GM06990 (cell line): Measurements from ENCODE around the gene RUNX3.

Experiments used
- DNase-seq: peaks from one replicate; pipeline ENCODE4 v3.0.0-alpha.2; 2011; ENCODE audit not compliant: insufficient read length; ENCODE audit errors: extremely low read depth
- H3K27me3 ChIP-seq: replicated peaks from 2 replicates; pipeline ENCODE4 v1.6.0; 2011; ENCODE audit warnings: low read length; ENCODE audit not compliant: control insufficient read depth, insufficient read depth
- H3K36me3 ChIP-seq: 2 replicates; pipeline ENCODE4 v1.5.1; 2011; ENCODE audit warnings: low read length; ENCODE audit not compliant: control insufficient read depth, insufficient read depth
- H3K4me3 ChIP-seq: replicated peaks from 2 replicates; pipeline ENCODE4 v1.5.1; 2011; ENCODE audit warnings: low read depth, mild to moderate bottlenecking, control low read depth, low read length
- TF ChIP-seq, protein P1 (sequence below): IDR thresholded peaks from 2 replicates; pipeline ENCODE4 v1.5.1; 2011; ENCODE audit warnings: low read length, control low read depth, mild to moderate bottlenecking, inconsistent platforms; ENCODE audit not compliant: insufficient read depth, poor library complexity, severe bottlenecking

RUNX3 gene

DNA sequence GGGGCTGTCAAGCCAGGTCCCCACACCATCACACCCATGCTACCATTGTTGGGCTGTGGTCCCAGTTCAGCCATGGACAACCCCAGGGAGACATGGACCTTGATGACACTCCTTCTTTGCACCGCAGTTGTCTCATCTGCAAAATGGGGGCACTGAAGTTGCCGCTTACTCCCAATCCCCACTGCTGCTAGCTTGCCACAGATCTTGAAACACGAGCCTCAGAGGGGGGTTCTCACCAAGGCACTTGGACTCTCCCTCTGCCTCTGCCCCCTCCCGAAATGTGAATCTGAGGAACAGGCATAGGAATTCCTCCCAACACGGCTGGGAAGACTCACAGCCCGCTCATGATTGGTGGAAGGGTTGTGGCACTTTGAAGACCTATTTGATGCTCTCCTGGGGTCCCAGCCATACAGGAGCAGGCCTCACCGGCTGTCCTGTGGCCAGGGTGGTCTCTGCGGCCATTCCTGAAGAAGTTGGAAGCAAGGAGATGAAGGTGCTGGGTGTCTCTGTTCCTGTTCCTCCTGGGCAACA, 31.1 kb downstream of the RUNX3 start:
- TF ChIP-seq, protein P1, sequence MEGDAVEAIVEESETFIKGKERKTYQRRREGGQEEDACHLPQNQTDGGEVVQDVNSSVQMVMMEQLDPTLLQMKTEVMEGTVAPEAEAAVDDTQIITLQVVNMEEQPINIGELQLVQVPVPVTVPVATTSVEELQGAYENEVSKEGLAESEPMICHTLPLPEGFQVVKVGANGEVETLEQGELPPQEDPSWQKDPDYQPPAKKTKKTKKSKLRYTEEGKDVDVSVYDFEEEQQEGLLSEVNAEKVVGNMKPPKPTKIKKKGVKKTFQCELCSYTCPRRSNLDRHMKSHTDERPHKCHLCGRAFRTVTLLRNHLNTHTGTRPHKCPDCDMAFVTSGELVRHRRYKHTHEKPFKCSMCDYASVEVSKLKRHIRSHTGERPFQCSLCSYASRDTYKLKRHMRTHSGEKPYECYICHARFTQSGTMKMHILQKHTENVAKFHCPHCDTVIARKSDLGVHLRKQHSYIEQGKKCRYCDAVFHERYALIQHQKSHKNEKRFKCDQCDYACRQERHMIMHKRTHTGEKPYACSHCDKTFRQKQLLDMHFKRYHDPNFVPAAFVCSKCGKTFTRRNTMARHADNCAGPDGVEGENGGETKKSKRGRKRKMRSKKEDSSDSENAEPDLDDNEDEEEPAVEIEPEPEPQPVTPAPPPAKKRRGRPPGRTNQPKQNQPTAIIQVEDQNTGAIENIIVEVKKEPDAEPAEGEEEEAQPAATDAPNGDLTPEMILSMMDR: no peak
- H3K27me3 ChIP-seq: no peaks in the 10 kb centered on the region
- peaks cover 21% of the 10 kb centered on the region for H3K36me3 ChIP-seq
- H3K4me3 ChIP-seq: no peak overlapping the region
- no peak for DNase-seq

DNA sequence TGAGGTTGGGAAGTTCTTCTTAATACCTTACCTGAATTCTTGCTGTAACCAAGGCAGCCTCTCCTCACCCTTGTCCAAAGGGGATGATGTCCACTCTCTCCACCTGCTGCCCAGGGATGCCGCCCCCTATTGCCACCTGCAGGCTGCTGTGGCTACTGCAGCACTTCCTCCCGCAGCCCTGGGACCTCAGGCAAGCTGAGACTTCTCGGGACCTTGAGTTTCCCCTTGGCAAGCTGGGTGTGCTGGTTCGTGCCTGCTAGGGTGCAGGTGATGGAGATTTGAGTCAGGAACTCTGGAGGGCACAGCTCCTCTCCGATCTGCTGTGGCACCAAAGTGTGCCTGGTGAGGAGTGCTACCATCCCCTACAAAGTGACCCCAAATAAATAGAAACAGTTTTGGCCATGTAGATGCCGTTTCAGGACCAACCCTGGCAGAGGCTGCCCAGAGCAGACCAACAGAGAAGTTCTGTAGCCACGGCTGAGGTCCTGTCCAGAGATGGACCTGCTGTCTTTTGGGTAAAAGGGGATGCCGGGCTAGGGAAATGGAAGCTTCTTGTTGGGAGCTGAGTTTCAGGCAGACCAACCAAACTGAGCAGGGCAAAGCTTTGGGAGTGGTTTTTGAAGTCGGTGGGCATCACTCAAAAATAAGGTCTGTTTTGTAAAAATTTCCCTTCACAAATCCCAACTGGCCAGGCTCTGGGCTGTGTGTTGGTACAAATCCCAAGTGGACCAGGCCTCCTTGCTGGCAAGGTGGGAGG, 31.7 kb downstream of the RUNX3 start:
- no peak overlapping the region for H3K4me3 ChIP-seq
- no peaks in the 10 kb centered on the region for H3K27me3 ChIP-seq
- TF ChIP-seq, protein P1: peak; percentile 96
- no peak for DNase-seq
- H3K36me3 ChIP-seq: peaks cover 16% of the 10 kb centered on the region

DNA sequence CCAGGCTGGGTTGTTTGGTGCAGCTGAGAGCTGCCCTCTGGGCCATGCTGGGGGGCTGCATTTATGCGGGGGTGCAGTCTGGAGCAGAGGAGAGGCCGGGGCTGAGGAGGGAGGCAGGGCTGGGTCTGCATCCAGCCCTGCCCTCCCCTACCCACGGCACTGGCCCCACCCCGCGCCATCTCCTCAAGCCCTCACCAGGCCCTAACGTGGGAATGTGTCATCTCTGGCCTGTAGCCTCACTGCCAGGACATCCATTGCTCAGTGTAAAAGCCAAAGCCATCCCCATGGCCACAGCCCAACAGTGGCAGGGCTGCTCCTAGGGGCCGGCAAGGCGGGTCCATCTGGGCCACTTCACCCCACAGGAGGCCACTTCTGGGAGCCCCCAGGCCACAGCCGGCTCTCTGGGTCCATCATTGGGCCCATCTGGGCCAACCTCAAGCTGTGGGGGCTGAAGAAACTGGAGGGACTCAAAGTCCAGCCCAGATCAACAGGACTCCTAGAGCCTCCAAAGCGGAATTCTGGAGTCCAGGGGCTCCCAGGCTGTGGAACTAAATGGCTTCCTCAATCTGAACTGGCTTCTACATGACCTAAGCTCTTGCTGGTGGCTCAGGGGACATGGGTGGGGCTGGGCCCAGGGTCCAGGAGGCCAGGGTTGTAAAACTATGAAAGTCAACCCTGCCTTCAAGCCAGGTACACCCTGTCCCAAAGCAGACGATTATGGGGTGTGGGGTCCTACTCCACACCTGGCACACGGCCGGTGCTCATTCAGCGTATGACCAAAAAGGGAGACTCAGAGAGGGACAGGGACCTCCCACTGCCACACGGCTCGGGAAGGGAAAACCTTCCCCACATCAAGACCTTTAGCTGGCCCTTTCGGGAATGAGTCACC, 32.6 kb downstream of the RUNX3 start:
- H3K4me3 ChIP-seq: no peak overlapping the region
- no peak for DNase-seq
- no peaks in the 10 kb centered on the region for H3K27me3 ChIP-seq
- TF ChIP-seq, protein P1: no peak
- H3K36me3 ChIP-seq: peaks cover 8% of the 10 kb centered on the region

DNA sequence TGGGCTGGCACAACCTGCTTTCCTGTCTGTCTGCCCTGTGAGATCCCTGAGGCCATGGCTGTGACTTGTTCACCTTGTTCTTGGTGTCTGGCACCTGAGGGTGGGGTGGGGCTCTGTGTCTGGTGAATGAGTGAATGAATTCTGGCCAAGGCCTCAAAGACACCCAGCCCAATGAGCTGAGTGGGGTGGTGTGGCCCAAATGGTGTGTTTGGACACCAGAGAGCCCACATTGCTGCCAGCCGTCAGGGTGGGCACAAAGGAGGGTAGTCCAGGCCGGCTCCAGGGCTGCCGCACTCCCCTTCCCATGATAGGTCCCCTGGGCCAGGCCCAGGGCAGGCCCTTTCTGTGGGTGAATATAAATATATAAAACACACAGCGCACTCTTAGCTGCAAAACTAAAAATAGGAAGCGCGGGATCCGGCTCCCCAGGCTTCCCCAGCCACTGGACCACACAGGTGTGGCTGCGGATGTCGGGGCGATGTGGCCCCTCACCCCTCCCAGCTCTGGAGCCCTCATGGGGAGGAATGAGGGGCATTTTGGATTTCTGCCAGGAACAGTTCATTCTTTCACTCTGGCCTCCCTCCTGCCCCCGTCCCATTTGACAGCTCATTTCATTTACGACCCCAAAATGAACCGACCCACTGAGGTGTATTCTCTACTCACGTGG, 33.3 kb downstream of the RUNX3 start:
- H3K4me3 ChIP-seq: no peak overlapping the region

DNA sequence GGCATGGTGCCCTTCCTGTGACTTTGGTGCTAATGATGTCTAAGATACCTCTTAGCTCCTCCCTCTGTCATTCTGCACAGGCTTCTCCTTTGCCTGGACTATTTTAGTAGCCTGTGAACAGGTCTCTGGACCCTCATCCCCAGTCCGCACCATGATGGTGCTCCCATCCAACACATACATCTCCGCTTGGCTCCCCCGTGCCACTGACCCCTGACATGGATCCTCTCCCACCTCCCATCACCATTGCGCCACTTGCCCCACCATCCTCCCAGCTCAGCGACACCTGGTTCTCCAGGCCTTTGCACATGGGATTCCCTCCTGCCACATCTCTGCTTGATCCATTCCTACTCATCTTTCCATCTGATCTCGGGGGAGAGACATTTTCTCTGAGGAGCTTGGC, 33.9 kb downstream of the RUNX3 start:
- TF ChIP-seq, protein P1: no peak
- DNase-seq: no peak
- no peak overlapping the region for H3K4me3 ChIP-seq
- H3K36me3 ChIP-seq: no peaks in the 10 kb centered on the region; the same call in 1 of the 2 replicates
- no peaks in the 10 kb centered on the region for H3K27me3 ChIP-seq

More for the DNA sequence above, 33.3 kb downstream of the RUNX3 start:
- Histone ChIP-seq H3K27me3 (no peaks in the 10 kb centered on the region), H3K36me3 (peaks cover 2% of the 10 kb centered on the region)
- no peak for DNase-seq
- TF ChIP-seq, protein P1: no peak
